Measurements from ENCODE around the gene SLC19A1.

Gene SLC19A1

GRCh38 chr21:45475797-45476570 lies 66.3 kb downstream of the SLC19A1 start:
- no peak for DNase-seq

- no peak for DNase-seq
These were observed 67.1 kb downstream of the SLC19A1 start for GRCh38 chr21:45475004-45475685.

DNA sequence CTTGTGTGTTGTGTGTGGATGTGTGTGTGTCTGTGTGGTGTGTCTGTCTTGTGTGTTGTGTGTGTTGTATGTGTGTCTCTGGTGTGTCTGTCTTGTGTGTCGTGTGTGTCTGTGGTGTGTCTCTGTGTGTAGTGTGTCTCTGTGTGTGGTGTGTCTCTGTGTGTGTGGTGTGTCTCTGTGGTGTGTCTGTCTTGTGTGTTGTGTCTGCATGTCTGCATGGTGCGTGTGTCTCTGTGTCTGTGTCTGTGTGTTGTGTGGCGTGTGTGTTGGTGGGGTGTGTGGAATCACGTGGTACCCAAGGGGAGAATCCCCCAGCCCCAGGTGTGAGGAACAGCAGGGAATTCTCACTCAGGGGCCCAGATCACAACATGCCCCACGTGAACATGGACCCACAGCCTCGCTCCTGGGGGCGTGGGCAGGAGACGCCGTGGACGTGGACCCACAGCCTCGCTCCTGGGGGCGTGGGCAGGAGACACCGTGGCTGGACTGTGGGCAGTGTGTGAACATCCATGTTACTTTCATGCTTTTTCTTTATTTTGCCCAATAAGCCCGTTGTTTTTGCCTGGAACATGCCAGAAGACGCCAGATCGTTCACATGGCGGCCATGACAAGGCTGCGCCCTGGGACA lies 67.8 kb downstream of the SLC19A1 start:
- DNase-seq, result no peak

GRCh38 chr21:45473496-45474322 lies 68.5 kb downstream of the SLC19A1 start:
- no peak for DNase-seq

GRCh38 chr21:45472445-45473365 lies 69.5 kb downstream of the SLC19A1 start:
- DNase-seq, result no peak

DNA sequence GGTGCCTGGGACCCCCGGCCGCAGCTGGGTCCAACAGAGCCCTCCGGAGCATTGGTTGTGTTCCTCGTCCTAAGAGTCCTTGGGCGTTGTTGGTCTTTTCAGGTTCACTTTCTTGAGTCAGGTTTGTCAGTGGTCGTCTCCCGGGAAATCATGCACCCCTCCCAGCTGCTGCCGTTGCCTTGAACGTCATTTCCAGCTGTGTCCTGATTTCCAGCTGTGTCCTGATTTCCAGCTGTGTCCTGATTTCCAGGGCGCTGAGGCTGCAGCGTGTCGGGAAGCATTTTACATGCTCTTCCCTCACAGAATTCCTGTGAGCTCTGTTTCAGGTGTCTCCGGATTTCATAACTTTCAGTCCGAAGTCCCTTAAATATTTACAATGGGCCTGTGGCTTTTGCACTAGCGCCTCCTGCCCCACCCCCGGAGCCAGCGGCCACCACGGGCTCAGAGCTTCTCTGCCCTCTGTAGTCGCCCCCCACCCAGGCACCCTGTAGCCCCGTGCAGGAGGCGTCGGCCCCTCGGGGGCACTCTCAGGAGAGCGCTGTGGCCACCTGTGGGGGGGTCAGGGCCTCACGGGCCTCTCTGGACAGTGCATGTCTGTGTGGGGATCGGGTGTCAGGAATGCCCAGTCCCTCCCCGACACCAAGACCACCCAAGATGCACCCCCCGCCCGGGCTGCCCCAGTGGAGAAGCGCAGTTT lies 70.6 kb downstream of the SLC19A1 start:
- DNase-seq, result no peak

- DNase-seq, result peak; percentile 31
These were observed 71.3 kb downstream of the SLC19A1 start for GRCh38 chr21:45470773-45471524.

DNA sequence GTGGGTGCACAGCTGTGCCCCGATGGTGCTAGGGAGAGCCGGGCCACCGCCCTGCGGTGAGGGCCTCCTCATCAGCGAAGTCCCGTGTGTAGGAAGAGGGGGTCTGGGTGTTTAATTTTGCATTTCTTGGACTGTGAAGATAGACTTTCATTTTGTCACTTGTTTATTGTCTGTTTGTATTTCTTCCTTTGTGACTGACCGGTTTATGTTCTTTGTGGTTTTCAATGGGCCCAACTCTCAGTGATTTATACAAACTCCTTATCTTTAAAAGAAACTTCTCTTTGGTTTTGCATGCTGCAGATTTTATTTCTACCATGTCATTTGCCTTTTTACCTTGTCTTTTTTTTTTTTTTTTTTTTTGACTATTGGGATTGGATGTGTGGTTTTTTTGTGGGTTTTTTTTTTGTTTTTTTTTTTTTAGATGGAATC lies 72.1 kb downstream of the SLC19A1 start:
- DNase-seq, result no peak

GRCh38 chr21:45469273-45470086 lies 72.8 kb downstream of the SLC19A1 start:
- no peak for DNase-seq

DNA sequence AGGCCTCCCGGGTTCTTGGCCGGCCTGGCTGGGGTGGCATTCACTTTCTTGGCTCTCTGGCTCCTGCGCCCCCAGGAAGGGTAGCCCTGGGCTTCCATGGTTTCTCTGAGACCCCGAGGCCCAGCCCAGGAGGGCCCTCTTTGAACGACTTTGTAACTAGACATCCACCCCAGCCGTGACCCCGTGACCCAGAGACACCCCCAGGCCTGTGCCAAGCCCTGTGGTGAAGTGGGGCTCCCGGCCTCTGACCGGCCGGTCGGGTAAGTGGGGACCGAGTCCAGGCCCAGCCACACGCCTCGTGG lies 73.3 kb downstream of the SLC19A1 start:
- DNase-seq, result no peak

GRCh38 chr21:45468051-45468970 lies 73.9 kb downstream of the SLC19A1 start:
- no peak for DNase-seq

DNA sequence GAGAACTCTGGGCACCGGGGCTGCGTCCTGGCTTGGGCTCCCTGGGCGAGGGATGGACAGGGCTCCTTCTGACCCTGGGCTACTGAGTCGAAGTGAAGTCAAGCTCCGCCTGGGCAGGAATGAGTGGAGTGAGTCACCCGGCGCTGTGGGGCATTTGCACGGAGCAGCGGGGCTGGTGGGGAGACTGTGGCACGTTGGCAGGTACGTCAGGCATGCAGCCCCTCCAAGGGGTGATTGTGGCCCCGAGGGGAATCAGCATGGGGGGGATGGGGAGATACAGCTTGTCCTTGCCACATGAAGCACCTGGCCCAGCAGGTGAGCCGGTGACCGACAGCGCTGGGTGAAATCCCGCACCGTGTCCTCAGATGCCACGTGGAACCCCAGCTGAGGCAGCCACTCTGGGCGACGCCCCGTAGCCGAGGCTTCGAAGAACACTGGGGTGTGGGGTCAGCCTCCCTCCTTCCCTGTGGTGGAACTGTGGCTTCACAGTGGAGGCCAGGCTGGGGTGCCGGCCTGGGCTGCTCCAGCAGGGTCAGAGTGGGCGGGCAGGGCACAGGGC lies 74.9 kb downstream of the SLC19A1 start:
- no peak for DNase-seq

GRCh38 chr21:45466330-45467220 lies 75.7 kb downstream of the SLC19A1 start:
- no peak for DNase-seq

- no peak for DNase-seq
These were observed 76.5 kb downstream of the SLC19A1 start for GRCh38 chr21:45465611-45466329.

GRCh38 chr21:45465105-45465504 lies 77.1 kb downstream of the SLC19A1 start:
- DNase-seq, result no peak

GRCh38 chr21:45464309-45464708 lies 77.9 kb downstream of the SLC19A1 start:
- DNase-seq, result no peak

DNA sequence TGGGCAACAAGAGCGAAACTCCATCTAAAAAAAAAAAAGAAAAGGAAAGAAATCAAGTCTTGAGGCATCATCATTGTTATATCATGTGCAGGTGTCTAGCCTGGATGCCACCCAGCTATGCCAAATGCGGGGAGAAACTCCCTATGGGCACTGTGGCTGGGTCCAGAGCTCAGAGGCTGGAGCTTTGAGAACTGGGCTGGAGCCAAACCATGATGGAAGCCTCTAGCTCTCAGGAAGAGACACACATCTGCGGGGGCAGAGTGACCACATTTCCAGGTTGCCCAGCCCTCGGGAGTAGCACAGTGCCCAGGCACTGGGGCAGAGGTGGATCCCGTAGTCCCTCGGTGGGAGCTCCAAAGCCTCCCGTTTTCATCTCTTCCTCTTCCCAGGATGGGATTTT lies 78.4 kb downstream of the SLC19A1 start:
- no peak for DNase-seq

Data from activated CD4-positive, alpha-beta T cell treated with anti-CD3 and anti-CD28 coated beads, Interleukin-2, Interleukin-6, amounts not matched to agents 100 ng/mL and 50 ng/mL, durations not matched to agents 16 hours and 8 hours (primary cell).